T-helper 17 cell (primary cell): ENCODE data around the gene ACOXL. TPM values are rescaled to one million over a fixed set of nuclear protein-coding genes. Genes with fewer than 3 reads are reported as not detected.

Experiments
- ATAC-seq: fragments of 150-1000 bp; cut with Tn5 transposase; 2 replicates; pipeline ENCODE4 v1.10.0; 2021; ENCODE audit warnings: mild to moderate bottlenecking, moderate library complexity
- DNase-seq, 3 donors: peaks; one replicate each; pipeline versions ENCODE4 v3.0.0 to v3.0.0-alpha.2; 2020 to 2021
- H3K9me3 ChIP-seq: one replicate; pipeline ENCODE4 v1.7.0; 2013; ENCODE audit warnings: low read length, mild to moderate bottlenecking; ENCODE audit not compliant: control insufficient read depth, poor library complexity, severe bottlenecking
- H3K27ac Mint-ChIP-seq: one replicate; pipeline ENCODE4 v1.8.0; 2022; ENCODE audit warnings: mild to moderate bottlenecking, moderate library complexity, mixed read lengths
- H3K27me3 Mint-ChIP-seq: one replicate; pipeline ENCODE4 v1.8.0; 2022; ENCODE audit warnings: mixed read lengths
- H3K36me3 Mint-ChIP-seq: one replicate; pipeline ENCODE4 v1.8.0; 2022; ENCODE audit warnings: low read depth, mixed read lengths
- H3K4me1 Mint-ChIP-seq: one replicate; pipeline ENCODE4 v1.8.0; 2022; ENCODE audit warnings: mild to moderate bottlenecking, mixed read lengths
- H3K4me3 Mint-ChIP-seq: one replicate; pipeline ENCODE4 v1.8.0; 2022; ENCODE audit warnings: mild to moderate bottlenecking, moderate library complexity, mixed read lengths
- total RNA-seq, 4 donors: library from RNA in 2 of 4; stranded (reverse) in 2 of 4; gene quantifications; one replicate each; pipeline ENCODE4 v1.2.3 and lab custom pipeline; 2022 to 2026

ACOXL gene
- total RNA-seq, 2 donors from 2014 or later, result not detected

- Mint-ChIP-seq H3K4me1 (no peaks in the 10 kb centered on the region), H3K27me3 (peaks cover 51% of the 10 kb centered on the region), H3K36me3 (no peaks in the 10 kb centered on the region), H3K4me3 (no peak overlapping the region), H3K27ac (no peak overlapping the region)
- ATAC-seq (no peak), DNase-seq (no peak)
- no peaks in the 10 kb centered on the region for H3K9me3 ChIP-seq
Observed at GRCh38 chr2:110799376-110799775, 67.0 kb downstream of the ACOXL start.

GRCh38 chr2:110800611-110801402 lies 68.4 kb downstream of the ACOXL start:
- no peak for ATAC-seq
- DNase-seq, result no peak
- Mint-ChIP-seq H3K4me3 (no peak overlapping the region), H3K36me3 (no peaks in the 10 kb centered on the region), H3K27ac (no peak overlapping the region), H3K27me3 (peaks cover 38% of the 10 kb centered on the region), H3K4me1 (peaks cover 2% of the 10 kb centered on the region)
- H3K9me3 ChIP-seq, result no peaks in the 10 kb centered on the region

- Mint-ChIP-seq H3K4me1 (peaks cover 5% of the 10 kb centered on the region), H3K36me3 (no peaks in the 10 kb centered on the region), H3K27ac (no peak overlapping the region), H3K4me3 (no peak overlapping the region), H3K27me3 (peaks cover 24% of the 10 kb centered on the region)
- DNase-seq (no peak), ATAC-seq (no peak)
- H3K9me3 ChIP-seq, result no peaks in the 10 kb centered on the region
Observed at GRCh38 chr2:110802208-110802932, 70.0 kb downstream of the ACOXL start.

DNA sequence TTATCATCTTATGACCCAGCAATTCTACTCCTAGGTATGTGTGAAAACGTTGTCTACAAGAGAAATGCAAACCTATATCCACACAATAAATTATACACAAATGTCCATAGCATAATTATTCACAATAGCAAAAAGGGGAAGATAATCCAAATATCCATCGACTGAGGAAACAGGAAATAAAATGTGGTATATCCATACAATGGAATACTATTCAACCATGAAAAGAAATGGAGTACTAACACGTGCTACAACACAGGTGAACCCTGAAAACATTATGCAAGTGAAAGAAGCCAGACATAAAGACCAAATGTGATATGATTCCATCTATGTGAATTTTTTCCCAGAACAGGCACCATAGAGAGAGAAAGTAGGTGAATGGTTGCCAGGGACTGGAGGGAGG lies 72.1 kb downstream of the ACOXL start:
- H3K36me3 Mint-ChIP-seq, result no peaks in the 10 kb centered on the region
- no peaks in the 10 kb centered on the region for H3K9me3 ChIP-seq
- DNase-seq, result no peak
- ATAC-seq, result no peak
- no peak overlapping the region for H3K27ac Mint-ChIP-seq
- no peak overlapping the region for H3K4me3 Mint-ChIP-seq
- H3K4me1 Mint-ChIP-seq, result peaks cover 5% of the 10 kb centered on the region
- peaks cover 11% of the 10 kb centered on the region for H3K27me3 Mint-ChIP-seq

GRCh38 chr2:110804915-110805314 lies 72.5 kb downstream of the ACOXL start:
- ATAC-seq (peak; percentile 99), DNase-seq (peak; percentile 36 to 62 (median 54))
- no peaks in the 10 kb centered on the region for H3K36me3 Mint-ChIP-seq
- no peaks in the 10 kb centered on the region for H3K9me3 ChIP-seq
- peaks cover 7% of the 10 kb centered on the region for H3K27me3 Mint-ChIP-seq
- H3K4me3 Mint-ChIP-seq, result peak overlapping the region; percentile 63
- H3K4me1 Mint-ChIP-seq, result peaks cover 5% of the 10 kb centered on the region
- H3K27ac Mint-ChIP-seq, result peak overlapping the region; percentile 91

DNA sequence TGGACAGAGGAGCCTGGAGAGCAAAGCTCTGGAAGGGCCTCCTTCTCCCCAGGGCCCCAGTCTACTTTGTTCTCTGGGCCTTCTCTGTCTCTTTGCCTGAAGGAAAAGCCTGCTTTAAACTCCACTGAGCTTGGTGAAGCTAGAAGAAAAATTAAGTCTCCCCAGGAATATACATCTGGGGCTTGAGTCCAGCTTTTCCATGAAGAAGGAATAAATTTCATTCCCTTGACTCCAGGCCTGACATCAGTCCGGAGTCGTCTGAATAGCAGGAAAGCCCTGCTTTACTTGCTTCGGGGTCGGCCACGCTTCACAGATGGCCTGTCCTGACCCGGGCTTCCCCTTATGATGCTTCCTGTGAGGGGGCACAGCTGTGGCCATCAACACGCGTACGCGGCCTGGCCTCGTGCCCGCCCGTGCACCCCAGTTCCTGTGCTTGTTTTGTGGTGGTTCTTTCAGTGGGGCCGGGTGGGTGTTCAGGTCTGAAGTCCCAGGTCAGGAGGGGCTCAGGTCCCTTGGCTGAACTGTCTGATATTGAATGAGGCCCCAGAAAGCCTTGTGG lies 73.6 kb downstream of the ACOXL start:
- DNase-seq (no peak), ATAC-seq (no peak)
- Mint-ChIP-seq H3K4me3 (no peak overlapping the region), H3K27me3 (peaks cover 16% of the 10 kb centered on the region), H3K4me1 (peaks cover 10% of the 10 kb centered on the region), H3K27ac (peak overlapping the region; percentile 91), H3K36me3 (no peaks in the 10 kb centered on the region)
- H3K9me3 ChIP-seq, result no peaks in the 10 kb centered on the region

DNA sequence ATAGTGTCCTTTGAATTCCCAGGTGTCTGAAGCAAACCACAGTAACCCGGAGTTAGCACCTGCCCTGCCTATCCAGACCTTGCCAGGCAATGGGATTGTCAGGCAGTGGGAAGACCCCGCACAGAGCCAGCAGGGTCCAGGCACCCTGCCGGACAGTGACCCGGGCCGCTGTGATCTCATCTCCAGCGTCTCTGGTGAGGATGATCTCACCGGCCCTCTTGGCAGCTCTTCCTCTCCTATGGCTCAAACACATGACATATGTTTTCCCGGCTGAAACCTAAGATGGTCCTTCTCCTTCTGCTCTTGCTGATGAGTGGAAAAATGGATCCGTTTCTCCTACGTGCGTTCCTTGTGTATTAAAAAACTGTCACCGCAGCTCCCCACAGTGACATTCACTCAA lies 75.1 kb downstream of the ACOXL start:
- peaks cover 17% of the 10 kb centered on the region for H3K4me1 Mint-ChIP-seq
- ATAC-seq (no peak), DNase-seq (no peak)
- no peaks in the 10 kb centered on the region for H3K36me3 Mint-ChIP-seq
- peak overlapping the region; percentile 82 for H3K27ac Mint-ChIP-seq
- no peak overlapping the region for H3K4me3 Mint-ChIP-seq
- H3K9me3 ChIP-seq, result no peaks in the 10 kb centered on the region
- H3K27me3 Mint-ChIP-seq, result peaks cover 9% of the 10 kb centered on the region

- peaks cover 9% of the 10 kb centered on the region for H3K27me3 Mint-ChIP-seq
- peaks cover 15% of the 10 kb centered on the region for H3K4me1 Mint-ChIP-seq
- ATAC-seq, result no peak
- no peak for DNase-seq
- no peaks in the 10 kb centered on the region for H3K9me3 ChIP-seq
- no peak overlapping the region for H3K4me3 Mint-ChIP-seq
- H3K27ac Mint-ChIP-seq, result peak overlapping the region; percentile 86
- no peaks in the 10 kb centered on the region for H3K36me3 Mint-ChIP-seq
Observed at GRCh38 chr2:110810404-110810803, 78.0 kb downstream of the ACOXL start.

GRCh38 chr2:110812726-110813645 lies 80.6 kb downstream of the ACOXL start:
- peaks cover 9% of the 10 kb centered on the region for H3K27me3 Mint-ChIP-seq
- no peak for DNase-seq
- no peak overlapping the region for H3K27ac Mint-ChIP-seq

DNA sequence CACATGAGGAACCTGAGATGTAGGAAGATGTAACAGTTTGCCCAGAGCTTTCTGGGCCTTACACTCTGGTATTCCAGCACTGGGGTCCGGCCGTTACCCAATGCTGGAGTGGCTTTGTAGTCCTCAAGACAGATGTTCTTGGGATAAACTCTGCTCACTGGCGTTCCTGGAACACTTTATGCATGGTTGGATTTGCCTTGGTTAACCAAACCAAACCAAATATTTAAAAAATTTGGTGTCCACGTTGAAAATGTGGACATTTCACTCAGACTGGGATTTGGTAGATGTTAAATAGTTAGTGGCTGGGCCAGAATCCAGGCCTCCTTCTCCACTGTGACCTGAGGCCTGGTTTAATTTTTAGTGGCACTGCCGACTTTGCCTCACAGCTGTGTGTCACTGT lies 81.5 kb downstream of the ACOXL start:
- DNase-seq (no peak), ATAC-seq (no peak)
- Mint-ChIP-seq H3K4me1 (peaks cover 15% of the 10 kb centered on the region), H3K27ac (no peak overlapping the region), H3K36me3 (peaks cover 4% of the 10 kb centered on the region), H3K4me3 (no peak overlapping the region), H3K27me3 (peaks cover 13% of the 10 kb centered on the region)
- H3K9me3 ChIP-seq, result no peaks in the 10 kb centered on the region

More at GRCh38 chr2:110812726-110813645, 80.6 kb downstream of the ACOXL start:
- H3K9me3 ChIP-seq, result no peaks in the 10 kb centered on the region
- Mint-ChIP-seq H3K36me3 (peaks cover 4% of the 10 kb centered on the region), H3K4me3 (no peak overlapping the region), H3K4me1 (peaks cover 15% of the 10 kb centered on the region)
- ATAC-seq, result no peak

- ATAC-seq, result no peak
- Mint-ChIP-seq H3K4me3 (no peak overlapping the region), H3K27me3 (peaks cover 16% of the 10 kb centered on the region), H3K27ac (no peak overlapping the region), H3K4me1 (peaks cover 14% of the 10 kb centered on the region), H3K36me3 (peaks cover 7% of the 10 kb centered on the region)
- no peak for DNase-seq
- no peaks in the 10 kb centered on the region for H3K9me3 ChIP-seq
Observed at GRCh38 chr2:110815938-110816337, 83.6 kb downstream of the ACOXL start.

- ATAC-seq, result no peak
- Mint-ChIP-seq H3K27ac (no peak overlapping the region), H3K36me3 (peaks cover 7% of the 10 kb centered on the region), H3K4me3 (no peak overlapping the region), H3K4me1 (peaks cover 11% of the 10 kb centered on the region), H3K27me3 (peaks cover 16% of the 10 kb centered on the region)
- DNase-seq, result no peak
- H3K9me3 ChIP-seq, result no peaks in the 10 kb centered on the region
Observed at GRCh38 chr2:110816404-110817365, 84.3 kb downstream of the ACOXL start.
